Measurements from ENCODE around the gene FASN.

GRCh38 chr17:82052638-82053059, 45.4 kb downstream of the FASN start:
- TF ChIP-seq CTCF (IDR thresholded peaks at IDR 0.05): no peak
- no peak for TF ChIP-seq POLR2A (IDR thresholded peaks at IDR 0.05)

All from right lobe of liver (tissue), 4 donors.